ENCODE measurements around the gene TNRC18.

- no peak for TF ChIP-seq CTCF (IDR thresholded peaks at IDR 0.05)
- TF ChIP-seq POLR2A (IDR thresholded peaks at IDR 0.05) = no peak
These were observed at the start of gene TNRC18 for GRCh38 chr7:5423306-5423975.

Data from lower leg skin (tissue), 3 donors.